Activated CD4-positive, CD25-positive, alpha-beta regulatory T cell treated with anti-CD3 and anti-CD28 coated beads, Interleukin-2, amount 50 U/mL, for 24 hours (primary cell): Measurements from ENCODE around the gene COPS4.
"Not testable (repeated sequence)": the region's sequence is repeated elsewhere in the genome, so short reads cannot be mapped to it uniquely, and the experiment has no call there.

Experiments used
- ATAC-seq, 2 donors: fragments of 150-1000 bp; cut with Tn5 transposase; one replicate each; pipeline ENCODE4 v1.10.0; 2021; ENCODE audit warnings: mild to moderate bottlenecking in 1 of 2, moderate library complexity in 1 of 2

COPS4 gene

GRCh38 chr4:83034630-83035494 is at the start of gene COPS4:
COPS4 (plus strand) TSS chr4:83035183; CDS start chr4:83035225, 42 bp downstream.
- ATAC-seq: peak; percentile 98 to 99

GRCh38 chr4:82987519-82987918 is 47.5 kb upstream of the COPS4 start:
- ATAC-seq: not testable (repeated sequence)

- ATAC-seq: no peak
Observed at GRCh38 chr4:82988323-82988832, 46.6 kb upstream of the COPS4 start.

GRCh38 chr4:82989575-82990429 is 45.2 kb upstream of the COPS4 start:
- peak; percentile 60 to 64 for ATAC-seq

GRCh38 chr4:82994834-82995233 is 40.1 kb upstream of the COPS4 start:
- ATAC-seq: no peak

GRCh38 chr4:82998898-82999297 is 36.1 kb upstream of the COPS4 start:
- no peak for ATAC-seq

GRCh38 chr4:83002329-83002728 is 32.7 kb upstream of the COPS4 start:
- no peak for ATAC-seq

- ATAC-seq: not testable (repeated sequence)
Observed at GRCh38 chr4:83003044-83003791, 31.8 kb upstream of the COPS4 start.

- ATAC-seq: no peak
Observed at GRCh38 chr4:83009529-83009928, 25.5 kb upstream of the COPS4 start.

GRCh38 chr4:83010111-83010521 is 24.9 kb upstream of the COPS4 start:
- peak in 1 of 2 donors; percentile 0 for ATAC-seq

- ATAC-seq: peak; percentile 58 to 64
Observed at GRCh38 chr4:83010522-83011318, 24.3 kb upstream of the COPS4 start, which contains the start of gene LIN54. LIN54 (minus strand) TSS chr4:83010823; CDS start chr4:82984844, 25,979 bp downstream.

- no peak for ATAC-seq
Observed at GRCh38 chr4:83011689-83012199, 23.2 kb upstream of the COPS4 start.

GRCh38 chr4:83012200-83012686 is 22.7 kb upstream of the COPS4 start:
- ATAC-seq: no peak

GRCh38 chr4:83012687-83013419 is 22.1 kb upstream of the COPS4 start:
- ATAC-seq: peak; percentile 87 to 88

- ATAC-seq: no peak
Observed at GRCh38 chr4:83013420-83013867, 21.5 kb upstream of the COPS4 start.

- no peak for ATAC-seq
Observed at GRCh38 chr4:83013902-83014301, 21.1 kb upstream of the COPS4 start.

- ATAC-seq: no peak
Observed at GRCh38 chr4:83019794-83020494, 15.0 kb upstream of the COPS4 start.

GRCh38 chr4:83022724-83023450 is 12.1 kb upstream of the COPS4 start:
- ATAC-seq: no peak

- not testable (repeated sequence) for ATAC-seq
Observed at GRCh38 chr4:83023599-83023998, 11.4 kb upstream of the COPS4 start.
